NOMO-1 (cell line): ENCODE data around the gene CALHM6.

ENCODE experiments used
- DNase-seq, 2 experiments: peaks; one replicate each; lab custom pipeline; 2025; ENCODE audit not compliant: unreplicated experiment in 2 of 2; lab: John Stamatoyannopoulos, UW

CALHM6 gene

GRCh38 chr6:116461331-116461931 is at the start of gene CALHM6:
TSS of gene CALHM6 (plus strand) at chr6:116461375. CDS start at chr6:116461930, 555 bp downstream.
- DNase-seq = no peak

DNA sequence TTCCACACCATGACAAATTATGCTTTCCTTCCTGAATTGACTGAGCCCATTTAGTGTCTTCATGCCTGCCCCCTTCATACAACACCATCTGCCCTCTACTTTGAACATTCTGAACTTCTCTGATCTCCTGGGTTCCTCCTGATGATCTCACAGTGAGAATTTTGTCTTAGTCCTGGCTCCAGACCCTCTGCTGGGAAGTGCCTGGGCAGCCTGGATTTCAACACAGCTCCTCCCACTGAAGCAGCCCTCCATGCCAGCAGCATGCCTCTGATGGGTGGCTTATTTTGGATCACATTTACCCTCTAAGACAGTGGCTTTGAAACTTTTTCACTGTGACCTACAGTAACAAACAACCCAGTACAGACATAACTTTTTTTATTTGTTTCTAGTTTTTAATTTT is 48.9 kb upstream of the CALHM6 start:
- DNase-seq = no peak

- no peak for DNase-seq
Observed at GRCh38 chr6:116413357-116413756, 47.8 kb upstream of the CALHM6 start.

DNA sequence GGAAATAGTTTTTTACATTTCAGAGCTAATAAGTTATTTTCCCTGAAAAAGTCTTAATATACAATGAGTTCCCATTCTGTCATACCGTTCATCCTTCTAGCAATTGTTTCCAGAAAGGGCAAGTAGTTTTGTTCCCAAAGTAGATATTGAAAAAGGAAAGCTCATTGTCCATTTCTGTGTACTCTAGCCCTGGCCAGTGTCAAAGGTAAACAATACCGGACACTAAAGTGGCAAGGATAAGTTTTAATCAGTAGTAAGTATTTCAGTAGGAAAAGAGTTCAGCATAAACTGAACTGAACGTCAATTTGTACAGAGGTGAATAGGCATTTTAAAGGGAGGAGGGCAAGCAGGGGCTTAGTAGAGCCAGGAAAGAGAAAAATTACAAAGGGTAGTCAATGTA is 43.5 kb upstream of the CALHM6 start:
- DNase-seq = no peak

DNA sequence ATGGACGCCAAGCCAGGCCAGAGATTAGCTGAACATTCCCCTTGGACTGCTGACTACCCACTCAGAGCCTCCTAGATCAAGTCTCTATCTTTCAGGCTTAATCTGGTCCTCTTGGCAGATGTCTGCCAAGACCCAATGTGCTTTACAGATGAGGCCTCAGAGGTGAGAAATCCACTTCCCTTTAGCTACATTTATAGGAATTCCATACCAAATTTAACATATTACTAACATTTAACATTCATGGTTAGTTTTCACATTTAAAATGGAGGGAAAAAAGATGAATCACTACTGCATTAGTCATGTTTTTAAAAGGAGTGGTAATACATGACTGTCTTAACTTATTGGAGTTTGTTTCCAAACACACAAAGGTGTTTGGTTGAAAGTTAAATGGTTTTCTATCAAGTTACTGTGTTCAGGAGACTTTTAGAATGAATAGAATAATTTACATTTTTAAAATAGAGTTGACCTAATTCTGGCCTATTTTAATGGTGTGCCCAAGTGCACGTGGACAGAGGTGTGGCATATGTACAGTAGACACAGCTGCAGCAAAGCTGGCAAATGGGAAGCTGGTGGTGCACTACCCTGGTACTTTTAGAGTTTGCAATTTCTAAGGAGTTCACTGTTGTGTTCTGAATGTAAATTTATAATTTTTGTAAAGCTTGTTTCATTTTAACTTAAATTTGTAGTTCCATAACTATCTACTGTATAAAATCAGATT is 41.9 kb upstream of the CALHM6 start:
- DNase-seq = no peak

- DNase-seq = no peak
Observed at GRCh38 chr6:116420341-116420740, 40.8 kb upstream of the CALHM6 start.

DNA sequence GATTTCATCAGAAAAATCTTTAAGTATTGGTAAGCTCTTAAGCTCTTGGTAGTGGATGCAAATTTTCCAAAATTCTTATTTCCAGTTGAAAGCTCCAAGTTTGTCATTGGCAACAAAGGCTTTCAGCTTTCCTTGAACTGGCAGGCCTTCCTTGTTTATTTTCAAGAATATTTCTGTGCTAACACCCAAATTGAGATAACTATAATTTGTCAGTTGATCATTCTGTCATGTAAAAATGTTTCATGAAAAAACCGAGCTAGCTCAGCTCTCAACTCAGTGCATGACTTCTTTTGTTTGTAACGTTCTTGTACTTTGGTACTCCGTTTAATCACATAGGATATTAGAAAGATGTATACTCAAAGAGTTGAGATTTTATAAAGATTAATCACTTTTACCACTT is 38.9 kb upstream of the CALHM6 start:
- no peak for DNase-seq

GRCh38 chr6:116424001-116424400 is 37.2 kb upstream of the CALHM6 start:
- no peak for DNase-seq

DNA sequence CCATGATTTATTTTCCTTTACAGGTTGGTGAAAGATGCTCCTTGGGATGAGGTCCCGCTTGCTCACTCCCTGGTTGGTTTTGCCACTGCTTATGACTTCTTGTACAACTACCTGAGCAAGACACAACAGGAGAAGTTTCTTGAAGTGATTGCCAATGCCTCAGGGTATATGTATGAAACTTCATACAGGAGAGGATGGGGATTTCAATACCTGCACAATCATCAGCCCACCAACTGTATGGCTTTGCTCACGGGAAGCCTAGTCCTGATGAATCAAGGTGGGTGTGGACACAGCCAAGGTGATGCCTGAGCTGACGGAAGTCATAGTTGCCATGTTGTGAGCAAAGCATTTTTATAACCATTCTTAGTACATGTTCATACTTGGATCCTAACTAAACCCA is 34.6 kb upstream of the CALHM6 start:
- no peak for DNase-seq

DNA sequence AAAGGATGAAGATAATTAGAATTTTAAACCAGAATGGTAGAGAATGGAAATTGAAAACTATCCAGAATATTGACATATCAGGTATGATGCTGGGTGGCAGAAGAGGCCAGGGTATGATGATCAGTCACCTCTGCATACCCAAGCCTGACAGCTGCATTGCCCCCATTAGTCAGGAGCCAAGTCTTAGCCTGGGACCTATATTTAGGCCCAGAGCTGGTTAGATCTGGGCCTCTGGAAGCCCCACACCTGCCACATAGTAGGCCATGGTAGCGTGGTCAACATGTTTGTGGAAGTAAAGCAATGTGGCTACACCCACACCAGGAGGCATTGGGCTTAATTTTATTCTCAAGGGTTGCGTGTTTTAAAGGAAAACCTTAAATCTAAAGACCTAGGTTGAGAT is 32.1 kb upstream of the CALHM6 start:
- DNase-seq = no peak

GRCh38 chr6:116430860-116431259 is 30.3 kb upstream of the CALHM6 start:
- no peak for DNase-seq

DNA sequence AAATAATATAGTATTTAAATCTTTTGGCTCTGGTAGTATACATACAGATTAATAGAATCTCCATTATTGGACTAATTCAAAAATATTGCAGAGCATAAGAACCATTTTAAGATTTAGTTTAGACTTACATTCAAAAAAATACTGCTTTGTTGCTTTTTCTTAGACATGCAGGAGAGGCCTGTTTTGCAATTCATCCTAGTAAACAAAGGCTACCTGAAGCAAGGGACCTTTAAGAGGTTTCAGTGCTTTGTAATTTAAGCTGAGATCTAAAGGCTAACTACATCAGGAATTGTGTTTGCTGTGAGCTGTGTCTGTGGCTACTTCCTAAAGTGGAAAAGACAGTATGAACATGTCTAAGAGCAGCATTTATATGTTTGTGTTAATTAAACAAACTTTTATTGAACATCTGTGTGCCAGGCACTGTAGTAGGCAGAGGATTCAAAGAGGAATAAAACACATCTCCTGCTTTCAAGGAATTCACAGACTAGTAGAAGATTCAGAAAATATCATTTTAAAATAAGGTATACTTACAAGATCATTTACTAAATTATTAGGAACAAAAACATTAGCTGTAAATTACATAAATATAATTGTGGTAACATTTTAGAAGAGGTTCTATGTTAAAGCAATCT is 29.1 kb upstream of the CALHM6 start:
- DNase-seq = no peak

GRCh38 chr6:116433206-116433712 is 27.9 kb upstream of the CALHM6 start:
- DNase-seq = no peak

DNA sequence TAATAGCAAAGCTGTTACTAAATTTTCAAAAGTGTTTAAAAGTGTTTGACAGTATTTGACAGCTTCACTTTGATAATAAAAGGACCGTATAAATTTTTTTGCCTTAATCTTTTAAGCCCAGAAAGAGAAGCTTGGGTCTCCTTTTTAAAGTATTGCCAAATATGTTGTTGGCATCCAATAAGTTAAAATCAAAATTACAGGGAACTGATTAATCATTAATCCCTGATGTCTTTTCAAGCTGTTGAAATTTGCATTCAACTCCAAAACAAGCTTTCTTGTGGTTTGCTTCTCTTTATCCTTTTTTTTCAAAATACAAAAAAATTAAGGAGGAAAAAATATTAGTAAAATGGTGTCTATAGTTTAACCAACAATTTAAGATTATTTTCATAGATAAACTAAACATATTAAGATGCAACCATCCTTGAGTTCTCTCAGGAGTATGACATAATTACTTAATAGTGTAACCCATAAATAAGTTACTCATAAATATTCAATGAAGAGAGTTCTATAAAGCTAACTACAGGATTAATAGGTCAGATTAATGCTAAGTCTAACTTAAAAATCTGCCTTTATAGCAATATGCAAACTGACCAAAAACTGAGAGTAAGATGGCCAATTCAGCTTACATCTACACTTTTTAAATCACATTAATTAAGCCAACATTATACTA is 27.0 kb upstream of the CALHM6 start:
- no peak for DNase-seq

DNA sequence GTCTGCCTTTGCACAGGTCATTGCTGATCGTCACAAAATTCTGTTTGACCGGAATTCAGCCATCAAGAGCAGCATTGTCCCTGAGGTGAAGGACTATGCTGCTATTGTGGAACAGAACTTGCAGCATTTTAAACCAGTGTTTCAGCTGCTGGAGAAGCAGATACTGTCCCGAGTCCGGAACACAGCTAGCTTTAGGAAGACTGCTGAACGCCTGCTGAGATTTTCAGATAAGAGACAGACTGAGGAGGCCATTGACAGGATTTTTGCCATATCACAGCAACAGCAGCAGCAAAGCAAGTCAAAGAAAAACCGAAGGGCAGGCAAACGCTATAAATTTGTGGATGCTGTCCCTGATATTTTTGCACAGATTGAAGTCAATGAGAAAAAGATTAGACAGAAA is 24.6 kb upstream of the CALHM6 start:
- no peak for DNase-seq

DNA sequence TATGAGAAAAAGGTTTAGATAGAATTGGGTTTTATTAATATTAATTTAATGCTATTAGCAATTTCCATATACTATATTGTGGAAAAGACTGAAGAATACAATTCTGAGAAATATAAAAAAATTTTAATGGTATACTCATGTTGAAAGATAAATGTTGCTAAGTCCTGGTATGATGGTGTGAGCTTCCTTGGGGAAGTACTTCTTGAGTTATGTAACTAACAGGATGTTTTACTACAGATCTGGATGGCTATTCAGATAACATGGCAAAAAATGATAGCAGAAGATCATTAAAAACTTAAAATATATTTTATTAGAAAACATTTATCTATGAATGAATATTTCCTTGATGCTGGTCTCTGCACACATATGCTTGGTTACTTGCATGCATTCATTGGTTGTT is 23.5 kb upstream of the CALHM6 start:
- no peak for DNase-seq

DNA sequence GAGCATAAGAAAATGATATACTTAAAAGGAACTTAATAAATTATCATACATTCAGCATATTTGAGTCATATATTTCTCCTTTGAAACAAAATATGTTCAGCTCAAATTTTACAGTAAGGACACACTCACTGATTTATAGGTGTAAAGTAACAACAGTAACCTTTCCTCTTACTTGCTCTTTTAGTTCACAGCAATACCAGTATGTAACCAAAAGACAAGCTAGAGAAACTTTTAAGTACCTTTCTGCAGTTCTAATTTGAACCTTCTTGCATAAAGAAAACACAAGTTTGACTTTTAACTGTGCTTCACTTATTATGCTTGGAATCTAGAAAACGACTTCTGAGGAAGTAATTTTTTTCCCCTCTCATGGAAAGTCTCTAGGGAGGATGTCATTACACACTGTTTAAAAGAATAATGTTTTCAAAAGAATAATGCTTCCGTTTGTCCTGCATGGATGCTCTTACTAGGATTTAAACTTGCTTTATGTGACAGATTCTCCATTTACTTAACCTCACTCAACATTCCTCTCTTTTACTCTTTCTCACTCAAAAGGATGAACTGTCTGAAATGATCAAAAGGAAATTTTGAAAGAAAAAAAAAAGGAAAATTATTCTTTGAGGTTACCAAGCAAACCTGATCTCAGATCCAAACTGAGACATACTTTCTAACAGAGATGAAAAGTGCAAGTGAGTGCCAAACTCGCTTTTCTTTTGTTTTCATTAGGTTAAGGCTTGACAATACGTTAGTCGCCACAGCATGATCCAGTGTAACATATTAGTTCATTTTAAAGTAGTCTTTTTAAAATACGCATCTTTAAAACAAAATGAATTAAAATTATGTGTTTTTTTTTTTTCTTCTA is 22.4 kb upstream of the CALHM6 start:
- no peak for DNase-seq

DNA sequence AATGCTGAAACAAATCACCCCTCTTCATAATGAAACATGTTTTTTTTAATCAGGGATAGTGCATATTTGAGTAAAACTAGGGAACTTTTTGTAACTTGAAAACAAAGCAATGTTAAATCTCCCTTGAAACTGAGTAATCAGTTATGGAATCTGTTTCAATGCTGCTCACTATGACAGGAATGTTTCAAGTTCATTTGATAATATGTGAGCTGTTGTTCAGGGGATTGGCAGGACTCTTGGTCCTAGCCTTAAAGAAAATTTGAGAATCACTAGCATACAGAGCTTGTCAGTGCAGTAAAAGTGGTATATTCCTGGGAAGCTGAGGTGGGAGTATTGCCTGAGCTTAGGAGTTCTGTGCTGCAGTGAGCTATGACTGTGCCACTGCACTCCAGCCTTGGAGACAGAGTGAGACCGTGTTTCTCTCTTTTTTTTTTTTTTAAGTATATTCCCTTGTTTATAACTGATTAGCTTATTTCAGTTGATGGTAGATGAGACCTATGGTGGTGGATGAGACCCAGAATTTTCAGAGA is 21.6 kb upstream of the CALHM6 start:
- DNase-seq = no peak

DNA sequence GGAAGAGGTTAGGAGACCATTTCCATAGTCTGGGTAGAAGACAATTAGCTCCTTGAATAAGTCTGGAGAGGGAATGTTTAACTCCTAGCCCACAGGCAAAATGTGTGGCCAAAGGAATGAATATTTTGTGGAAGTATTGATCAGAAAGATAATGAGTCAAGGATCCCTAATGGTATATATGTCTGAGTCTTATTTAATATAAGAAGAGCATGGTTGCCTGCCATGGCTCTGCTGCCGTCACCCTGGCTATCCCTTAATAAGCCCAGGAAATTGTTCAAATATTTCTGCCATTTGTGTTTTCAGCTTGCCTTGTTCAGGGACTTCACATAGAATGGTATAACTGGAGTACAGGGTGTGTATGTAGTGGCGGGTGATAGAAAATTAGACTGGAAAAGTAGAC is 18.1 kb upstream of the CALHM6 start:
- DNase-seq = no peak

DNA sequence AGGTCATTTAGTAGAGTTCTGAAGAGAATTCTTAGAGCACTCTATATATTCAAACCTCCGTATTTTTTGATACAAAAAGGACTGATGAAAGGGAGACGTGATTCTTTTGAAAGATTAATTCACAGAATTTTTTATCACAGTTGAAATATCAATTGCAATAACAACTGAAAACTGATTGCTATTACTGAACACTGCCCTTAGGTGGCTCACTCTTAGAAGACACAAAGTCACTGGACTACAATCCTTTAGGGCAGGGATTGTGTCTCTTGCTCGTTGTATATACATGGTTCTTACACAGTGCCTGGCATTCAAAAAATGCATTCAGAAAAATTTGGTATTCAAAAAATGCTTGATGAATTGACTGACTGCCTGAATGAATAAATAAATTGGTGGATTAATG is 17.1 kb upstream of the CALHM6 start:
- DNase-seq = peak; percentile 3 to 29
